HL-60 (cell line): ENCODE measurements around the gene RHBDF2.
A peak's percentile ranks its signal among the peaks of the same experiment; 100 is the strongest.

Experiments
- DNase-seq, 2 experiments: peaks; one replicate each; pipeline ENCODE4 v3.0.0-alpha.2; 2010 to 2020; ENCODE audit warnings: low read depth in 1 of 2, low spot score in 1 of 2
- H3K27ac ChIP-seq: fragments of 250-450 bp; sonication (Bioruptor Pico); replicated peaks from 2 replicates; pipeline ENCODE4 v1.5.1; 2020; ENCODE audit warnings: mild to moderate bottlenecking, moderate library complexity
- H3K27me3 ChIP-seq: fragments of 250-450 bp; sonication (Bioruptor Pico); 2 replicates; pipeline ENCODE4 v1.5.1; 2021; ENCODE audit warnings: mild to moderate bottlenecking, moderate library complexity; ENCODE audit not compliant: insufficient read depth, poor library complexity, severe bottlenecking
- H3K4me3 ChIP-seq: replicated peaks from 2 replicates; pipeline ENCODE4 v1.5.1; 2011; ENCODE audit warnings: mild to moderate bottlenecking, control low read depth, low read length; ENCODE audit not compliant: insufficient read depth
- CTCF ChIP-seq: IDR thresholded peaks from one replicate; pipeline ENCODE4 v1.5.1; 2011; ENCODE audit warnings: low read length, control low read depth, inconsistent platforms; ENCODE audit not compliant: insufficient read depth
- GABPA ChIP-seq: IDR thresholded peaks from 2 replicates; pipeline ENCODE4 v1.6.1; 2012; ENCODE audit warnings: low read depth
- POLR2AphosphoS5 ChIP-seq: IDR thresholded peaks from 2 replicates; pipeline ENCODE4 v1.6.1; 2012; ENCODE audit warnings: low read depth
- SPI1 ChIP-seq: IDR thresholded peaks from 2 replicates; pipeline ENCODE4 v1.6.1; 2012; ENCODE audit warnings: low read depth, mild to moderate bottlenecking, borderline replicate concordance
- TF ChIP-seq, protein P1 (sequence below): IDR thresholded peaks from 2 replicates; pipeline ENCODE4 v1.6.1; 2012; ENCODE audit warnings: low read depth; ENCODE audit not compliant: insufficient replicate concordance

The RHBDF2 gene

DNA sequence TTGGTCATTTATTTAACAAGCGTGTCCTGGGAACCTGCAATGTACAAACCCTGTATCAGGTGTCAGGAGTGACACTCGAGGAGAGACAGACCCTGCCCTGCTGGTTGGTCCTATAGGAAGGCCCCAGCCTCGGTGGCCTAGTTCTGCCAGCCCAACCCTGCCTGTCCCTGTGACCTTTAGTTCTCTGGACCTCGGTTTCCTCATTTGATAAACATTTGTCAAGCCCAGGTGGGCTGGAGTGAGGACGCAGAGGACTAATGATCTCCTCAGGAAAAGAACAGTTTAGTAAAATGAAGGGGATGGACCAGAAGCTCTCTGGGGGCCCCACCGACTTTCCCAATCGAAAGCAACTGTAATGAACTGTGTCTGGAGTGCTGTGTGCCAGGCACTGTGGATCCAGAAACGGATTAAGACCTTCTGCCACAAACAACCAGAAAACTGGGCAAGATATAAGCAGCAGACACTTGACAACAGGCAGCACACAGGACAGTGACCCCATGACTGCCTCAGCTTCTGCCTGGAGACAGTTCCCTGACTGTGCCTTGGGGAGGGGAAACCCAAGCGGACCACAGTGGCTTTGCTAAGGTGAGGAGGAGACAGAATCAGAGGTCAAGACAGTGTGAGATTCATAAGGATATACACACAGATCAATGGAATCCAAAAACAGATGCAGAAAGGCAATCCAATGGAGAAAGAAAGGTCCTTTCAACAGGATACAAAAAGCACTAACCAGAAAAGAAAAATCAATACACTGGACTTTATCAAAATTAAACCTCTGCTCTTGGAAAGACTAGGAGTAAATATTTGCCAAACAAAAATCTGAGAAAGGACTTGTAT is 47.4 kb upstream of the RHBDF2 start:
- TF ChIP-seq, protein P1, sequence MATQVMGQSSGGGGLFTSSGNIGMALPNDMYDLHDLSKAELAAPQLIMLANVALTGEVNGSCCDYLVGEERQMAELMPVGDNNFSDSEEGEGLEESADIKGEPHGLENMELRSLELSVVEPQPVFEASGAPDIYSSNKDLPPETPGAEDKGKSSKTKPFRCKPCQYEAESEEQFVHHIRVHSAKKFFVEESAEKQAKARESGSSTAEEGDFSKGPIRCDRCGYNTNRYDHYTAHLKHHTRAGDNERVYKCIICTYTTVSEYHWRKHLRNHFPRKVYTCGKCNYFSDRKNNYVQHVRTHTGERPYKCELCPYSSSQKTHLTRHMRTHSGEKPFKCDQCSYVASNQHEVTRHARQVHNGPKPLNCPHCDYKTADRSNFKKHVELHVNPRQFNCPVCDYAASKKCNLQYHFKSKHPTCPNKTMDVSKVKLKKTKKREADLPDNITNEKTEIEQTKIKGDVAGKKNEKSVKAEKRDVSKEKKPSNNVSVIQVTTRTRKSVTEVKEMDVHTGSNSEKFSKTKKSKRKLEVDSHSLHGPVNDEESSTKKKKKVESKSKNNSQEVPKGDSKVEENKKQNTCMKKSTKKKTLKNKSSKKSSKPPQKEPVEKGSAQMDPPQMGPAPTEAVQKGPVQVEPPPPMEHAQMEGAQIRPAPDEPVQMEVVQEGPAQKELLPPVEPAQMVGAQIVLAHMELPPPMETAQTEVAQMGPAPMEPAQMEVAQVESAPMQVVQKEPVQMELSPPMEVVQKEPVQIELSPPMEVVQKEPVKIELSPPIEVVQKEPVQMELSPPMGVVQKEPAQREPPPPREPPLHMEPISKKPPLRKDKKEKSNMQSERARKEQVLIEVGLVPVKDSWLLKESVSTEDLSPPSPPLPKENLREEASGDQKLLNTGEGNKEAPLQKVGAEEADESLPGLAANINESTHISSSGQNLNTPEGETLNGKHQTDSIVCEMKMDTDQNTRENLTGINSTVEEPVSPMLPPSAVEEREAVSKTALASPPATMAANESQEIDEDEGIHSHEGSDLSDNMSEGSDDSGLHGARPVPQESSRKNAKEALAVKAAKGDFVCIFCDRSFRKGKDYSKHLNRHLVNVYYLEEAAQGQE, result no peak
- TF ChIP-seq SPI1 (no peak), GABPA (no peak), POLR2AphosphoS5 (no peak), CTCF (no peak)
- H3K4me3 ChIP-seq, result no peak overlapping the region
- no peak for DNase-seq
- peaks cover 5% of the 10 kb centered on the region for H3K27me3 ChIP-seq
- H3K27ac ChIP-seq, result no peak overlapping the region

- H3K4me3 ChIP-seq, result no peak overlapping the region
- TF ChIP-seq GABPA (no peak), SPI1 (no peak), CTCF (no peak), POLR2AphosphoS5 (no peak)
- TF ChIP-seq, protein P1, result no peak
- peaks cover 8% of the 10 kb centered on the region for H3K27me3 ChIP-seq
- DNase-seq, result no peak
- no peak overlapping the region for H3K27ac ChIP-seq
These were observed 46.5 kb upstream of the RHBDF2 start for GRCh38 chr17:76547642-76548202.

DNA sequence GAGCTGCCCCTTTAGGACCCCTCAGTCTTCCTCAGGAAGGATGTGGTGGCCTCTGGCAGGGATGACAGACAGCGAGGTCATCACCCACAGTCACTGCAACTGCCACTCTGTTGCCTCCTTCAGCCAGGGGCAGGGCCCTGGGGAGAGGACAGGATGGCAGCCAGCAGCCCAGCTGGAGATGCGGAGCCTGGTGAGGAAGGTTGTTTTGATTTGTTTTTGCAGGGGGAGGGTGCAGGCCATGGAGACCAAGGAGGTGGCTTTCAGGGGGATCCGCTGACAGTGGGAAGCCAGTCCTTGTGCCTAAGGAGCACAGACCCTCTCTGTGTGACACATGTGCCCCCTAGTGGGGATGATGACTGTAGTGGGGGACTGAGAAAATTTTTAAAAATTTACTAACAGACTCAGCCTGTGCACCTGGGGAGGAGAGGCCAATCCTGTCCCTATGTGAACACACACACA is 46.0 kb upstream of the RHBDF2 start:
- Histone ChIP-seq H3K4me3 (no peak overlapping the region), H3K27ac (no peak overlapping the region), H3K27me3 (peaks cover 8% of the 10 kb centered on the region)
- DNase-seq, result peak in 1 of 2 experiments; percentile 46
- peak; percentile 17 for TF ChIP-seq CTCF
- TF ChIP-seq, protein P1, result no peak
